Lower lobe of right lung (tissue), 2 donors: ENCODE data around the gene FAM90A26. TPM values are rescaled to one million over a fixed set of nuclear protein-coding genes. Genes with fewer than 3 reads are reported as not detected.
"Not testable (repeated sequence)": the region's sequence is repeated elsewhere in the genome, so short reads cannot be mapped to it uniquely, and the experiment has no call there.

Experiments
- ATAC-seq, 2 donors: fragments of 200-7000 bp; cut with Tn5 transposase; one replicate each; pipeline ENCODE4 v1.9.1; 2020 to 2022; ENCODE audit warnings: mild to moderate bottlenecking in 2 of 2, moderate library complexity in 2 of 2
- DNase-seq: peaks from one replicate; pipeline ENCODE4 v3.0.0-alpha.2; 2020
- H3K27ac ChIP-seq: fragments of 200-600 bp; one replicate; pipeline ENCODE4 v1.8.0; 2022
- H3K27me3 ChIP-seq: fragments of 200-600 bp; one replicate; pipeline ENCODE4 v1.8.0; 2022; ENCODE audit warnings: low read depth
- H3K36me3 ChIP-seq: fragments of 200-600 bp; one replicate; pipeline ENCODE4 v1.8.0; 2022; ENCODE audit warnings: mild to moderate bottlenecking
- H3K4me1 ChIP-seq: fragments of 200-600 bp; one replicate; pipeline ENCODE4 v1.8.0; 2022
- H3K4me3 ChIP-seq: fragments of 200-600 bp; one replicate; pipeline ENCODE4 v1.8.0; 2022; ENCODE audit warnings: mild to moderate bottlenecking
- H3K9me3 ChIP-seq: fragments of 200-600 bp; one replicate; pipeline ENCODE4 v1.8.0; 2022
- intact Hi-C: fragments of 100-400 bp; cut with DNase I; formaldehyde crosslinking; loops from one replicate; pipeline ENCODE4 v1.11.0; 2022
- total RNA-seq: library from RNA; stranded (reverse); fragmentation: NEBNext Ultra II Directional; extraction: Animal tissue kit (Norgen Biotek cat#: 25700); gene quantifications from one replicate; pipeline ENCODE4 v1.2.1, GENCODE V29; 2021
- TF ChIP-seq, protein P1 (sequence below): fragments of 200-600 bp; IDR thresholded peaks from one replicate; pipeline ENCODE4 v1.8.0; 2022; ENCODE audit warnings: antibody characterized with exemption, mild to moderate bottlenecking
- donor health status: DM: no; HTN: yes; CAD: no; lungs with severe emphysema.

Gene FAM90A26
- total RNA-seq, 1 donor from 2014 or later, result not detected

DNA sequence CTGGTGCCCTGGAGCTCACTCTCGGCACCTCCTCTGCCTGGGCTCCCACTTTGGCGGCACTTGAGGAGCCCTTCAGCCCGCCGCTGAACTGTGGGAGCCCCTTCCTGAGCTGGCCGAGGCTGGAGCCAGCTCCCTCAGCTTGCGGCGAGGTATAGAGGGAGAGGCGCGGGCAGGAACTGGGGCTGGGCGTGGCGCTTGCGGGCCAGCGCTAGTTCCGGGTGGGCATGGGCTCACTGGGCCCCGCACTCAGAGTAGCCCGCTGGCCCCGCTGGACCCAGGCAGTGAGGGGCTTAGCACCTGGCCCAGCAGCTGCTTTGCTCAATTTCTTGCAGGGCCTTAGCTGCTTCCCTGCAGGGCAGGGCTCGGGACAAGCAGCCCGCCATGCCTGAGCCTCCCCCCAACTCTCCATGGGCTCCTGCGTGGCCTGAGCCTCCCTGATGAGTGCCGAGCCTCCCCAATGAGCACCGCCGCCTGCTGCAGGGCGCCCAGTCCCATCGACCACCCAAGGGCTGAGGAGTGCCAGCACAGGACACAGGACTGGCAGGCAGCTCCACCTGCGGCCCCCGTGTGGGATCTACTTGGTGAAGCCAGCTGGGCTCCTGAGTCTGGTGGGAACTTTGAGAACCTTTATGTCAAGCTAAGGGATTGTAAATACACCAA lies 26.7 kb upstream of the FAM90A26 start:
- H3K27me3 ChIP-seq, result no peaks in the 10 kb centered on the region
- no peak overlapping the region for H3K27ac ChIP-seq
- ATAC-seq (no peak), DNase-seq (peak; percentile 49)
- H3K4me3 ChIP-seq, result no peak overlapping the region
- H3K9me3 ChIP-seq, result no peaks in the 10 kb centered on the region
- no peaks in the 10 kb centered on the region for H3K36me3 ChIP-seq
- intact Hi-C loops, result no loop called here
- no peaks in the 10 kb centered on the region for H3K4me1 ChIP-seq
- TF ChIP-seq, protein P1, sequence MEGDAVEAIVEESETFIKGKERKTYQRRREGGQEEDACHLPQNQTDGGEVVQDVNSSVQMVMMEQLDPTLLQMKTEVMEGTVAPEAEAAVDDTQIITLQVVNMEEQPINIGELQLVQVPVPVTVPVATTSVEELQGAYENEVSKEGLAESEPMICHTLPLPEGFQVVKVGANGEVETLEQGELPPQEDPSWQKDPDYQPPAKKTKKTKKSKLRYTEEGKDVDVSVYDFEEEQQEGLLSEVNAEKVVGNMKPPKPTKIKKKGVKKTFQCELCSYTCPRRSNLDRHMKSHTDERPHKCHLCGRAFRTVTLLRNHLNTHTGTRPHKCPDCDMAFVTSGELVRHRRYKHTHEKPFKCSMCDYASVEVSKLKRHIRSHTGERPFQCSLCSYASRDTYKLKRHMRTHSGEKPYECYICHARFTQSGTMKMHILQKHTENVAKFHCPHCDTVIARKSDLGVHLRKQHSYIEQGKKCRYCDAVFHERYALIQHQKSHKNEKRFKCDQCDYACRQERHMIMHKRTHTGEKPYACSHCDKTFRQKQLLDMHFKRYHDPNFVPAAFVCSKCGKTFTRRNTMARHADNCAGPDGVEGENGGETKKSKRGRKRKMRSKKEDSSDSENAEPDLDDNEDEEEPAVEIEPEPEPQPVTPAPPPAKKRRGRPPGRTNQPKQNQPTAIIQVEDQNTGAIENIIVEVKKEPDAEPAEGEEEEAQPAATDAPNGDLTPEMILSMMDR, result no peak

GRCh38 chr4:9146967-9147366 lies 23.2 kb upstream of the FAM90A26 start:
- intact Hi-C loops, result no loop called here
- Histone ChIP-seq H3K9me3 (no peaks in the 10 kb centered on the region), H3K36me3 (no peaks in the 10 kb centered on the region), H3K27me3 (no peaks in the 10 kb centered on the region), H3K27ac (no peak overlapping the region), H3K4me1 (no peaks in the 10 kb centered on the region), H3K4me3 (no peak overlapping the region)
- DNase-seq (no peak), ATAC-seq (no peak)
- TF ChIP-seq, protein P1, result no peak

GRCh38 chr4:9147368-9147767 lies 22.8 kb upstream of the FAM90A26 start:
- H3K4me3 ChIP-seq, DNase-seq, ATAC-seq, H3K27ac ChIP-seq, H3K27me3 ChIP-seq, H3K9me3 ChIP-seq, H3K36me3 ChIP-seq, H3K4me1 ChIP-seq, intact Hi-C loops: not testable (repeated sequence)

DNA sequence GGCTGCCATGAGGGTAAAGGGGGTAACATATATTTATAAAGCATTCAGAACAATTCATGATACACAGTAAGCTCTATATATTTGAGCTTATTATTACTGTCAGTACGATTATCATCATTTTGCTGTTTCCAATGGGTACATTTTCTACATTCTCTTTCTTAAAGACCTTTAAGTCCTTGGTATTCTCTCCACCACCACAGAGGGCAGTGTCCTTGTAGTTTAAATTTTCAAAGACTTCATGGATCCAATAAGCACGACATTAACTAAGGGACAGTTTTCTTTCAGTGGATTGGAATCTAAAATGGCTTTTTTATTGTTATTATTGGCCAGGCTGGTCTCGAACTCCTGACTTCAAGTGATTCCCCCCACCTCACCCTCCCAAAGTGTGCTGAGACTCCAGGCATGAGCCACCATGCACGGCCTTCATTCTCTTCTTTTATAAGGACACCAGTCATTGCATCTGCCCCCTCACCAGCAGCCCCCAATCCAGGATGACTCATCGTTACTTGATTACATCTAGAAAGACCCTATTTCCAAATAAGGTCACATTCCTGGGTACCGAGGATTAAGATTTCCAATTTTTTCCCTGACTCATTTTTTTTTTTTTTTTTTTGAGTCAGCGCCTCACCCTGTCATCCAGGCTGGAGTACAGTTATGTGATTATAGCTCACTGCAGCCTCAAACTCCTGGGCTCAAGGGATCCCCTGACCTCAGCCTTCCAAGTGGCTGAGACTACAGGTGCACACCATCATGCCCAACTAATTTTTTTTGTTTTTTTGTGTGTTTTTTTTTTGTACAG lies 21.4 kb upstream of the FAM90A26 start:
- H3K27ac ChIP-seq, H3K27me3 ChIP-seq, H3K9me3 ChIP-seq, intact Hi-C loops, H3K36me3 ChIP-seq, H3K4me1 ChIP-seq, DNase-seq, ATAC-seq, H3K4me3 ChIP-seq: not testable (repeated sequence)

DNA sequence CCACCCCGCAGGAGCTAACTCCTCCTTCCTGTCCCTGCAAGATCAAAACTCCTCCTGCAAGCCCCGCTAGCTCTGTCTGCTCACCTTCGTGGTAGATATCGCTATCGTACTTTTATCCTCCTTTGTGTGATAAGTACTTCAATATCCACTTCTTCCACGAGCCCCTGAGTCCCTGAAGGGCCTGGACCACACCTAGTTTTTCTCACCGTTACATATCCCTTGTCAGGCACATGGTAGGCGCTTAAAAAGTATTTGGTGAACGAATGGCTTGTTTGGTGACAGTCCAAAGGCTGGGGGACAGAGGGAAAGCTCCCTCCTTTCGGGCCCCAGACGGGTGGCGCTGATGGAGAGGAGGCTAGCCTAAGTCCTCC lies 18.4 kb upstream of the FAM90A26 start:
- Histone ChIP-seq H3K27ac (peak overlapping the region; percentile 88), H3K4me3 (peak overlapping the region; percentile 75)
- intact Hi-C loops, ATAC-seq, H3K27me3 ChIP-seq, H3K36me3 ChIP-seq, H3K9me3 ChIP-seq, DNase-seq, H3K4me1 ChIP-seq: not testable (repeated sequence)

GRCh38 chr4:9152180-9153007 lies 17.8 kb upstream of the FAM90A26 start:
- H3K27me3 ChIP-seq, H3K4me1 ChIP-seq, H3K9me3 ChIP-seq, intact Hi-C loops, H3K36me3 ChIP-seq: not testable (repeated sequence)
- peak overlapping the region; percentile 75 for H3K4me3 ChIP-seq
- DNase-seq (peak; percentile 100), ATAC-seq (peak; percentile 96 to 98)
- peak overlapping the region; percentile 88 for H3K27ac ChIP-seq

DNA sequence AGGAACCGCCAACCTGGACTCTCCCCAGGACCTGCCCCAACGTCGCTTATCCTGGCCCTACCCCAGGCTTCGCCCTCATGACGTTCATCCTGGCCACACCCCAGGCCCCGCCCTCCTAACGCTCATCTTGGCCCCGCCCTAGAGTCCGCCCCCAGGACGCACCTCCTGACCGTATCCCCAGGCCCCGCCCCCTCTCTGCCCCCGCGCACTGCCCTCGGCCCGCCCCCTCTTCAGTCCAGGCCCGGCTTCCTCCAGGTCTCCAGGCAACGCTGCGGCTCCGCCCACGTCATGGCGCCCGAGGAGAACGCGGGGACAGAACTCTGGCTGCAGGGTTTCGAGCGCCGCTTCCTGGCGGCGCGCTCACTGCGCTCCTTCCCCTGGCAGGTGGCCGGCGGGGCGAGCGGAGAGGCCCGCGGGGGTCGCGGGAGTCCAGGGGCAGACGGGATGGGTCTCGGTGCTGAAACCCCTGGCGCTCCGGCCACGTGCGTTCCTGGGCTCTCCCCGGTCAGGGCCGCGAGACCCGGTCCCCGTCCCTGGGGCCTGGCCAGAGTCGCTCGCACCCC lies 17.1 kb upstream of the FAM90A26 start:
- peak overlapping the region; percentile 72 for H3K4me3 ChIP-seq
- peak overlapping the region; percentile 83 for H3K27ac ChIP-seq
- intact Hi-C loops, H3K36me3 ChIP-seq, H3K27me3 ChIP-seq, H3K4me1 ChIP-seq, H3K9me3 ChIP-seq: not testable (repeated sequence)
- DNase-seq (peak; percentile 98), ATAC-seq (peak; percentile 100)

- Histone ChIP-seq H3K27ac (peak overlapping the region; percentile 83), H3K4me3 (peak overlapping the region; percentile 72)
- ATAC-seq, H3K27me3 ChIP-seq, H3K36me3 ChIP-seq, H3K9me3 ChIP-seq, DNase-seq, intact Hi-C loops, H3K4me1 ChIP-seq: not testable (repeated sequence)
Measured at GRCh38 chr4:9153571-9154157, 16.5 kb upstream of the FAM90A26 start.

GRCh38 chr4:9155101-9155886 lies 14.9 kb upstream of the FAM90A26 start:
- DNase-seq, ATAC-seq, H3K4me3 ChIP-seq, H3K27ac ChIP-seq, intact Hi-C loops, H3K36me3 ChIP-seq, H3K27me3 ChIP-seq, H3K9me3 ChIP-seq, H3K4me1 ChIP-seq: not testable (repeated sequence)

- H3K9me3 ChIP-seq, H3K36me3 ChIP-seq, H3K27me3 ChIP-seq, ATAC-seq, H3K27ac ChIP-seq, H3K4me3 ChIP-seq, DNase-seq, intact Hi-C loops, H3K4me1 ChIP-seq: not testable (repeated sequence)
Measured at GRCh38 chr4:9158392-9158791, 11.8 kb upstream of the FAM90A26 start.
